K562 (cell line): ENCODE data around the gene INO80C. TPM values are rescaled to one million over a fixed set of nuclear protein-coding genes. Genes with fewer than 3 reads are reported as not detected.

Experiments used
- ATAC-seq: fragments of 200-7000 bp; cut with Tn5 transposase; 3 replicates; pipeline ENCODE4 v1.9.1; 2020; ENCODE audit warnings: moderate library complexity
- BruUV-seq: library from RNA; stranded (reverse); fragments of 400-500 nt; replicated peaks from 2 replicates; lab custom pipeline; 2021; lab: Mats Ljungman, UMichigan
- CTCF ChIA-PET: fragments of 300-600 bp; formaldehyde crosslinking; extraction: SDS; loops from one replicate; lab custom pipeline; 2021; ENCODE audit warnings: low intra/inter-chr PET ratio; lab: Yijun Ruan, JAX
- POLR2A ChIA-PET: fragments of 300-600, 350-650 bp; sonication (Branson Sonifier 250); formaldehyde crosslinking; extraction: SDS; loops from one replicate; lab custom pipeline; 2021; ENCODE audit warnings: antibody characterized with exemption, inconsistent platforms; lab: Yijun Ruan, JAX
- DNase-seq, 4 experiments: peaks; one replicate each; pipeline versions ENCODE4 v3.0.0 to v3.0.0-alpha.2; 2011 to 2018; ENCODE audit warnings: low spot score in 3 of 4, mixed read lengths in 3 of 4; ENCODE audit errors: extremely low read depth in 1 of 4
- FAIRE-seq: peaks from 2 replicates; lab custom pipeline; 2011; peaks lifted over from hg19 to GRCh38; lab: Jason Lieb, UNC
- H2AFZ ChIP-seq: 2 replicates; pipeline ENCODE4 v1.6.0; 2011; ENCODE audit warnings: low read depth, low read length, control low read depth, inconsistent platforms
- H3K27ac ChIP-seq: fragments of 200-600 bp; 3 replicates; pipeline ENCODE4 v1.8.0; 2011; ENCODE audit warnings: low read depth, mild to moderate bottlenecking, control low read depth, inconsistent platforms, low read length, moderate library complexity, mixed read lengths; ENCODE audit errors: extremely low read depth
- H3K27me3 ChIP-seq, 2 experiments: fragments of 300-600 bp in 1 of 2; 2 replicates in 1 of 2; 3 replicates in 1 of 2; pipeline versions ENCODE4 v1.6.0 to v1.8.0; 2011; ENCODE audit warnings: inconsistent platforms in 2 of 2, low read length in 2 of 2, mild to moderate bottlenecking in 1 of 2, mixed read lengths in 1 of 2, moderate library complexity in 1 of 2; ENCODE audit not compliant: control insufficient read depth in 2 of 2, insufficient read depth in 2 of 2
- H3K36me3 ChIP-seq: fragments of 300-600 bp; 3 replicates; pipeline ENCODE4 v1.8.0; 2011; ENCODE audit warnings: mild to moderate bottlenecking, low read length, inconsistent platforms; ENCODE audit not compliant: control insufficient read depth, insufficient read depth
- H3K4me1 ChIP-seq, 2 experiments: fragments of 200-600 bp in 1 of 2; replicated peaks in 1 of 2; 2 replicates in 1 of 2; 3 replicates in 1 of 2; pipeline versions ENCODE4 v1.5.1 to v1.8.0; 2011; ENCODE audit warnings: inconsistent platforms in 2 of 2, low read length in 2 of 2, mild to moderate bottlenecking in 1 of 2, mixed read lengths in 1 of 2, moderate library complexity in 1 of 2; ENCODE audit not compliant: control insufficient read depth in 2 of 2, insufficient read depth in 2 of 2
- H3K4me2 ChIP-seq: 2 replicates; pipeline ENCODE4 v1.6.1; 2011; ENCODE audit warnings: low read length, control low read depth, inconsistent platforms, mixed read lengths; ENCODE audit not compliant: insufficient read depth
- H3K4me3 ChIP-seq: fragments of 200-600 bp; sonication (generic), shearing (Covaris generic); 2 replicates; pipeline ENCODE4 v1.5.1; 2016; ENCODE audit warnings: control low read depth, inconsistent platforms
- H3K79me2 ChIP-seq: fragments of 200-600 bp; 3 replicates; pipeline ENCODE4 v1.8.0; 2011; ENCODE audit warnings: low read length, inconsistent platforms; ENCODE audit not compliant: control insufficient read depth, insufficient read depth
- H3K9ac ChIP-seq, 2 experiments: 2 replicates each; pipeline versions ENCODE4 v1.6.0 to v1.6.1; 2011; ENCODE audit warnings: low read depth in 2 of 2, low read length in 2 of 2, control low read depth in 1 of 2, inconsistent platforms in 1 of 2, mild to moderate bottlenecking in 1 of 2, mixed read lengths in 1 of 2; ENCODE audit not compliant: insufficient read depth in 1 of 2
- H3K9me1 ChIP-seq: one replicate; pipeline ENCODE4 v1.6.0; 2011; ENCODE audit warnings: inconsistent platforms, mild to moderate bottlenecking, low read length, moderate library complexity; ENCODE audit not compliant: control insufficient read depth, insufficient read depth
- H3K9me3 ChIP-seq: replicated peaks from 2 replicates; pipeline ENCODE4 v1.5.1; 2011; ENCODE audit warnings: low read depth, low read length, inconsistent platforms; ENCODE audit not compliant: control insufficient read depth, insufficient read depth
- H4K20me1 ChIP-seq: replicated peaks from 2 replicates; pipeline ENCODE4 v1.6.1; 2011; ENCODE audit warnings: low read length, inconsistent platforms, mixed read lengths; ENCODE audit not compliant: control insufficient read depth, insufficient read depth
- CEBPB ChIP-seq: fragments of 450-650 bp; IDR thresholded peaks from 2 replicates; pipeline ENCODE4 v1.6.1; 2016; ENCODE audit warnings: missing genetic modification characterization, missing compliant biosample characterization
- CHD1 ChIP-seq: fragments of 200-600 bp; sonication (generic); IDR thresholded peaks from one replicate; pipeline ENCODE4 v1.6.1; 2012; ENCODE audit warnings: mild to moderate bottlenecking, moderate library complexity, low read length, inconsistent platforms
- HMG20A ChIP-seq: fragments of 450-650 bp; formaldehyde crosslinking; conservative IDR thresholded peaks from 2 replicates; pipeline ENCODE4 v1.4.0; 2020; ENCODE audit warnings: mild to moderate bottlenecking, mixed read lengths
- ILK ChIP-seq: fragments of 450-650 bp; IDR thresholded peaks from 2 replicates; pipeline ENCODE4 v1.6.1; 2016; ENCODE audit warnings: missing genetic modification characterization, low read depth, mild to moderate bottlenecking, missing compliant biosample characterization, moderate library complexity, borderline replicate concordance
- NCOR1 ChIP-seq: fragments of 450-650 bp; IDR thresholded peaks from 2 replicates; pipeline ENCODE4 v1.6.1; 2016; ENCODE audit warnings: mild to moderate bottlenecking, moderate library complexity
- SMARCB1 ChIP-seq: IDR thresholded peaks from 2 replicates; pipeline ENCODE4 v1.6.1; 2011; ENCODE audit warnings: improper control_type of control experiment, low read depth; ENCODE audit not compliant: insufficient read length
- SREBF1 ChIP-seq: fragments of 150-350 bp; IDR thresholded peaks from 2 replicates; pipeline ENCODE4 v1.6.1; 2014; ENCODE audit warnings: antibody characterized with exemption, low read depth, low read length, borderline replicate concordance
- ZNF175 ChIP-seq: fragments of 200-800 bp; sonication (Bioruptor generic); IDR thresholded peaks from 2 replicates; pipeline ENCODE4 v1.6.1; 2016; ENCODE audit warnings: low read depth, mild to moderate bottlenecking, missing genetic modification characterization, missing compliant biosample characterization
- ZNF57 ChIP-seq: fragments of 450-650 bp; formaldehyde crosslinking; IDR thresholded peaks from 2 replicates; pipeline ENCODE4 v1.4.0; 2020; ENCODE audit warnings: mild to moderate bottlenecking, moderate library complexity
- WGBS: fragments of 100-300 bp; shearing (Covaris generic); methylation state at CpG from one replicate; pipeline ENCODE4 v1.1.6; 2016; ENCODE audit warnings: low coverage, mixed read lengths; ENCODE audit not compliant: insufficient coverage; ENCODE audit errors: missing lambda C conversion rate; 5-methylcytosine and 5-hydroxymethylcytosine counted together
- in situ Hi-C: fragments of 300-500 bp; cut with MboI; formaldehyde crosslinking; loops from 4 replicates; pipeline ENCODE4 v1.15.0; 2018; ENCODE audit warnings: inconsistent platforms, mixed read lengths
- intact Hi-C: fragments of 100-400 bp; cut with micrococcal nuclease; formaldehyde crosslinking; loops from 2 replicates; pipeline ENCODE4 v1.14.2; 2022
- polyA plus RNA-seq, 8 experiments: library from polyadenylated mRNA; depleted of rRNA in 4 of 8; stranded (reverse) in 5 of 8; unstranded in 3 of 8; fragments of >200 nt; fragmentation: Nextera tagmentation in 2 of 8; fragmentation: Illumina TruSeq in 1 of 8; extraction: Ambion mirVana in 2 of 8; extraction: Trizol in 1 of 8; gene quantifications; 2 replicates each; pipeline versions ENCODE4 v1.2.1 to v1.2.3, GENCODE V29; 2011 to 2014; ENCODE audit warnings: inconsistent platforms in 1 of 8, missing spikeins in 1 of 8
- total RNA-seq, 7 experiments: library from RNA; depleted of rRNA in 6 of 7; stranded (reverse); fragments of >200 nt in 6 of 7; fragmentation: Illumina TruSeq in 2 of 7; extraction: Trizol in 2 of 7; gene quantifications; 2 replicates each; pipeline versions ENCODE4 v1.2.1 to v1.2.3, GENCODE V29; 2011 to 2021; ENCODE audit warnings: low replicate concordance in 1 of 7
- TF ChIP-seq, protein P1 (sequence below): fragments of 250-450 bp; sonication (Bioruptor Pico); IDR thresholded peaks from 2 replicates; pipeline ENCODE4 v1.6.1; 2021; ENCODE audit warnings: mild to moderate bottlenecking
- TF ChIP-seq, protein P2 (sequence below): fragments of 450-650 bp; IDR thresholded peaks from 2 replicates; pipeline ENCODE4 v1.6.1; 2016
- TF ChIP-seq, protein P3 (sequence below): fragments of 450-650 bp; formaldehyde crosslinking; IDR thresholded peaks from 2 replicates; pipeline ENCODE4 v1.4.0; 2020; ENCODE audit warnings: mild to moderate bottlenecking, moderate library complexity
- TF ChIP-seq, protein P4 (sequence below): fragments of 250-450 bp; sonication (Bioruptor Pico); IDR thresholded peaks from 2 replicates; pipeline ENCODE4 v1.8.0; 2022; ENCODE audit warnings: inconsistent platforms, mild to moderate bottlenecking, moderate library complexity, borderline replicate concordance
- TF ChIP-seq, protein P5 (sequence below), 2 experiments: fragments of 450-650 bp in 1 of 2; sonication (generic) in 1 of 2; formaldehyde crosslinking; conservative IDR thresholded peaks; 2 replicates each; pipeline versions ENCODE4 v1.4.0 to v1.8.1; 2020 to 2022; ENCODE audit warnings: mild to moderate bottlenecking in 1 of 2, missing genetic modification reagents in 1 of 2

Gene INO80C
- total and polyA plus RNA-seq, 9 of the 15 experiments (the other 6 are each of a cell fraction or from before 2014, with no cell fraction given) = 14.3 to 53.3 (median 46.6) TPM

DNA sequence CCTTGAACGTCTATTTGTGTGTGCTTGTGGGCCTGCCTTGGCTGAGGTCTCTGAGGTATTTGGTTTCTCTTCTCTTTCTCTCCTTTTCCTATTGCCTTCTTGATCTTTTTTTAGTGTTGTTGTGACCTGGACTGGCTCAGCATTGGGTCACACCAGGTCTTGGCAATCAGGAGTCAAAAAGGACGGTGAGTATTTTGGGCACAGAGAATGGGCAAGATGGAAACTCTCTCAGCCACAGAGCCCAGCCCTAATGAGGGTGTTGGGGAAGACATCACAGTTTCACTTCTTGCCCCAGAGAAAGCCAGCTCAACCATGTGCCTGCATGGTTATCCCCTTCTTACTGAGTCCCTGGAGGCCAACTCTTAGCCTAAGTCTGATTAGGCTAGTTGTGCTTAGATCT, 13.7 kb upstream of the INO80C start:
- no peak for TF ChIP-seq ZNF175 (CRISPR knock-in tag)
- no peak for TF ChIP-seq ZNF57 (CRISPR knock-in tag)
- TF ChIP-seq ILK (tag) = no peak
- TF ChIP-seq SMARCB1 = no peak
- TF ChIP-seq, protein P1, sequence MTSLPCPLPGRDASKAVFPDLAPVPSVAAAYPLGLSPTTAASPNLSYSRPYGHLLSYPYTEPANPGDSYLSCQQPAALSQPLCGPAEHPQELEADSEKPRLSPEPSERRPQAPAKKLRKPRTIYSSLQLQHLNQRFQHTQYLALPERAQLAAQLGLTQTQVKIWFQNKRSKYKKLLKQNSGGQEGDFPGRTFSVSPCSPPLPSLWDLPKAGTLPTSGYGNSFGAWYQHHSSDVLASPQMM (CRISPR knock-in tag) = no peak
- no peak for TF ChIP-seq HMG20A (CRISPR knock-in tag)
- TF ChIP-seq NCOR1 = no peak
- no peak for TF ChIP-seq CHD1
- TF ChIP-seq, protein P2, sequence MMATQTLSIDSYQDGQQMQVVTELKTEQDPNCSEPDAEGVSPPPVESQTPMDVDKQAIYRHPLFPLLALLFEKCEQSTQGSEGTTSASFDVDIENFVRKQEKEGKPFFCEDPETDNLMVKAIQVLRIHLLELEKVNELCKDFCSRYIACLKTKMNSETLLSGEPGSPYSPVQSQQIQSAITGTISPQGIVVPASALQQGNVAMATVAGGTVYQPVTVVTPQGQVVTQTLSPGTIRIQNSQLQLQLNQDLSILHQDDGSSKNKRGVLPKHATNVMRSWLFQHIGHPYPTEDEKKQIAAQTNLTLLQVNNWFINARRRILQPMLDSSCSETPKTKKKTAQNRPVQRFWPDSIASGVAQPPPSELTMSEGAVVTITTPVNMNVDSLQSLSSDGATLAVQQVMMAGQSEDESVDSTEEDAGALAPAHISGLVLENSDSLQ = no peak
- TF ChIP-seq SREBF1 = no peak
- TF ChIP-seq, protein P3, sequence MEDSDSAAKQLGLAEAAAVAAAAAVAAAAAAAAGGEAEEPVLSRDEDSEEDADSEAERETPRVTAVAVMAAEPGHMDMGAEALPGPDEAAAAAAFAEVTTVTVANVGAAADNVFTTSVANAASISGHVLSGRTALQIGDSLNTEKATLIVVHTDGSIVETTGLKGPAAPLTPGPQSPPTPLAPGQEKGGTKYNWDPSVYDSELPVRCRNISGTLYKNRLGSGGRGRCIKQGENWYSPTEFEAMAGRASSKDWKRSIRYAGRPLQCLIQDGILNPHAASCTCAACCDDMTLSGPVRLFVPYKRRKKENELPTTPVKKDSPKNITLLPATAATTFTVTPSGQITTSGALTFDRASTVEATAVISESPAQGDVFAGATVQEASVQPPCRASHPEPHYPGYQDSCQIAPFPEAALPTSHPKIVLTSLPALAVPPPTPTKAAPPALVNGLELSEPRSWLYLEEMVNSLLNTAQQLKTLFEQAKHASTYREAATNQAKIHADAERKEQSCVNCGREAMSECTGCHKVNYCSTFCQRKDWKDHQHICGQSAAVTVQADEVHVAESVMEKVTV (CRISPR knock-in tag) = no peak
- TF ChIP-seq CEBPB (tag) = no peak
- TF ChIP-seq, protein P4, sequence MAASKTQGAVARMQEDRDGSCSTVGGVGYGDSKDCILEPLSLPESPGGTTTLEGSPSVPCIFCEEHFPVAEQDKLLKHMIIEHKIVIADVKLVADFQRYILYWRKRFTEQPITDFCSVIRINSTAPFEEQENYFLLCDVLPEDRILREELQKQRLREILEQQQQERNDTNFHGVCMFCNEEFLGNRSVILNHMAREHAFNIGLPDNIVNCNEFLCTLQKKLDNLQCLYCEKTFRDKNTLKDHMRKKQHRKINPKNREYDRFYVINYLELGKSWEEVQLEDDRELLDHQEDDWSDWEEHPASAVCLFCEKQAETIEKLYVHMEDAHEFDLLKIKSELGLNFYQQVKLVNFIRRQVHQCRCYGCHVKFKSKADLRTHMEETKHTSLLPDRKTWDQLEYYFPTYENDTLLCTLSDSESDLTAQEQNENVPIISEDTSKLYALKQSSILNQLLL (CRISPR knock-in tag) = no peak
- TF ChIP-seq, protein P5, sequence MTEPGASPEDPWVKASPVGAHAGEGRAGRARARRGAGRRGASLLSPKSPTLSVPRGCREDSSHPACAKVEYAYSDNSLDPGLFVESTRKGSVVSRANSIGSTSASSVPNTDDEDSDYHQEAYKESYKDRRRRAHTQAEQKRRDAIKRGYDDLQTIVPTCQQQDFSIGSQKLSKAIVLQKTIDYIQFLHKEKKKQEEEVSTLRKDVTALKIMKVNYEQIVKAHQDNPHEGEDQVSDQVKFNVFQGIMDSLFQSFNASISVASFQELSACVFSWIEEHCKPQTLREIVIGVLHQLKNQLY (CRISPR knock-in tag; conservative IDR thresholded peaks at IDR 0.05) = no peak
- no TSS peak for BruUV-seq
- Histone ChIP-seq H3K79me2 (no peaks in the 10 kb centered on the region), H3K9me3 (no peaks in the 10 kb centered on the region), H3K27me3 (no peaks in the 10 kb centered on the region), H4K20me1 (no peaks in the 10 kb centered on the region), H3K36me3 (no peaks in the 10 kb centered on the region), H3K4me1 (peaks cover 3 to 22% of the 10 kb centered on the region in 2 experiments; a peak in 3 of 5 replicates), H3K9ac (no peak overlapping the region), H3K4me3 (no peak overlapping the region), H3K27ac (no peak overlapping the region), H2AFZ (no peak overlapping the region), H3K4me2 (no peak overlapping the region), H3K9me1 (no peaks in the 10 kb centered on the region)
- FAIRE-seq (no peak), DNase-seq (no peak), ATAC-seq (no peak)
- intact Hi-C loops (no loop called here), in situ Hi-C loops (no loop called here)
- ChIA-PET CTCF (interaction anchor here (1.3 kb wide), 1 partner anchor 104 kb away, joined by 3 read pairs; no protein-coding TSS in a partner anchor), POLR2A (interaction anchor here (0.5 to 1.0 kb wide), 3 partner anchors 13 to 462 kb away, joined by 3 to 4 read pairs (median 3); partner anchors contain the start of gene INO80C)
- 3% methylated on average over 2 of the region's 2 CpGs for WGBS
